RWPE2 (cell line): Measurements from ENCODE around the gene MARVELD1.
A peak's percentile ranks its signal among the peaks of the same experiment; 100 is the strongest.

Source experiments
- ATAC-seq: fragments of 200-7000 bp; cut with Tn5 transposase; 3 replicates; pipeline ENCODE4 v1.9.1; 2021; ENCODE audit warnings: low read depth
- DNase-seq: peaks from one replicate; pipeline ENCODE4 v3.0.0-alpha.2; 2020; ENCODE audit warnings: low spot score
- H3K27ac ChIP-seq: fragments of 450-650 bp; 2 replicates; pipeline ENCODE4 v1.5.1; 2017; ENCODE audit warnings: mild to moderate bottlenecking; ENCODE audit not compliant: poor library complexity, severe bottlenecking
- H3K27me3 ChIP-seq: fragments of 250-450 bp; sonication (Bioruptor Pico); 2 replicates; pipeline ENCODE4 v1.5.1; 2021; ENCODE audit warnings: mild to moderate bottlenecking, moderate library complexity; ENCODE audit not compliant: insufficient read depth, poor library complexity, severe bottlenecking
- H3K36me3 ChIP-seq: fragments of 250-450 bp; sonication (Bioruptor Pico); 2 replicates; pipeline ENCODE4 v1.5.1; 2020; ENCODE audit warnings: low read depth, mild to moderate bottlenecking, moderate library complexity
- H3K4me1 ChIP-seq: fragments of 250-450 bp; sonication (Bioruptor Pico); 2 replicates; pipeline ENCODE4 v1.5.1; 2021; ENCODE audit warnings: mild to moderate bottlenecking, moderate library complexity; ENCODE audit not compliant: insufficient read depth, poor library complexity, severe bottlenecking
- H3K4me3 ChIP-seq: fragments of 250-450 bp; sonication (Bioruptor Pico); 2 replicates; pipeline ENCODE4 v1.5.1; 2021; ENCODE audit warnings: mild to moderate bottlenecking, moderate library complexity; ENCODE audit not compliant: severe bottlenecking
- H3K9me3 ChIP-seq: fragments of 250-450 bp; sonication (Bioruptor Pico); 2 replicates; pipeline ENCODE4 v1.5.1; 2021; ENCODE audit warnings: mild to moderate bottlenecking, moderate library complexity; ENCODE audit not compliant: severe bottlenecking
- CTCF ChIP-seq: fragments of 450-650 bp; IDR thresholded peaks from one replicate; pipeline ENCODE4 v1.5.1; 2017; ENCODE audit warnings: mild to moderate bottlenecking, moderate library complexity; ENCODE audit not compliant: poor library complexity, severe bottlenecking

Gene MARVELD1

GRCh38 chr10:97713339-97713825 lies at the start of gene MARVELD1:
TSS of gene MARVELD1 (plus strand) at chr10:97713730. CDS start at chr10:97713877, 147 bp downstream.
- Histone ChIP-seq H3K27me3 (no peaks in the 10 kb centered on the region), H3K4me1 (peaks cover 30% of the 10 kb centered on the region), H3K9me3 (no peaks in the 10 kb centered on the region), H3K4me3 (peak within 1 kb of the TSS; percentile 56), H3K27ac (peak within 1 kb of the TSS; percentile 94), H3K36me3 (peaks cover 31% of the 10 kb centered on the region)
- ATAC-seq (peak; percentile 43), DNase-seq (peak; percentile 83)
- no peak for TF ChIP-seq CTCF

- H3K27ac ChIP-seq: no peak overlapping the region
- no peak overlapping the region for H3K4me3 ChIP-seq
- DNase-seq (no peak), ATAC-seq (no peak)
- no peaks in the 10 kb centered on the region for H3K27me3 ChIP-seq
- peaks cover 88% of the 10 kb centered on the region for H3K36me3 ChIP-seq
- H3K9me3 ChIP-seq: no peaks in the 10 kb centered on the region
- H3K4me1 ChIP-seq: no peaks in the 10 kb centered on the region
- TF ChIP-seq CTCF: no peak
Observed at GRCh38 chr10:97664282-97664850, 49.2 kb upstream of the MARVELD1 start.

- no peak for DNase-seq
- no peak overlapping the region for H3K27ac ChIP-seq
- no peak for TF ChIP-seq CTCF
- no peak for ATAC-seq
- no peak overlapping the region for H3K4me3 ChIP-seq
- H3K27me3 ChIP-seq: no peaks in the 10 kb centered on the region
- no peaks in the 10 kb centered on the region for H3K9me3 ChIP-seq
- peaks cover 90% of the 10 kb centered on the region for H3K36me3 ChIP-seq
- H3K4me1 ChIP-seq: no peaks in the 10 kb centered on the region
Observed at GRCh38 chr10:97666992-97667391, 46.5 kb upstream of the MARVELD1 start.

- H3K9me3 ChIP-seq: no peaks in the 10 kb centered on the region
- ATAC-seq (no peak), DNase-seq (no peak)
- H3K36me3 ChIP-seq: peaks cover 90% of the 10 kb centered on the region
- no peaks in the 10 kb centered on the region for H3K27me3 ChIP-seq
- no peak overlapping the region for H3K4me3 ChIP-seq
- no peaks in the 10 kb centered on the region for H3K4me1 ChIP-seq
- no peak for TF ChIP-seq CTCF
- no peak overlapping the region for H3K27ac ChIP-seq
Observed at GRCh38 chr10:97667463-97667862, 46.1 kb upstream of the MARVELD1 start.

- Histone ChIP-seq H3K27ac (no peak overlapping the region), H3K9me3 (no peaks in the 10 kb centered on the region), H3K27me3 (no peaks in the 10 kb centered on the region), H3K36me3 (peaks cover 93% of the 10 kb centered on the region), H3K4me1 (peaks cover 5% of the 10 kb centered on the region), H3K4me3 (no peak overlapping the region)
- DNase-seq (no peak), ATAC-seq (0 out of 3 replicates have a peak, but pooled peaks have one; percentile 15)
- no peak for TF ChIP-seq CTCF
Observed at GRCh38 chr10:97669571-97669970, 44.0 kb upstream of the MARVELD1 start.
